GM19467 (cell line): ENCODE results near the gene UVSSA.
"Not testable (repeated sequence)": the region's sequence is repeated elsewhere in the genome, so short reads cannot be mapped to it uniquely, and the experiment has no call there.

ENCODE experiments used
- ATAC-seq: cut with Tn5 transposase; IDR thresholded peaks from one replicate; pipeline ENCODE4 v1.9.1; 2021; ENCODE audit warnings: mild to moderate bottlenecking, moderate library complexity; ENCODE audit not compliant: unreplicated experiment

UVSSA gene

GRCh38 chr4:1417522-1418390, 70.7 kb downstream of the UVSSA start:
- ATAC-seq = no peak

- ATAC-seq = no peak
Measured at GRCh38 chr4:1418494-1419285, 71.7 kb downstream of the UVSSA start.

GRCh38 chr4:1419708-1420107, 72.7 kb downstream of the UVSSA start:
- no peak for ATAC-seq

DNA sequence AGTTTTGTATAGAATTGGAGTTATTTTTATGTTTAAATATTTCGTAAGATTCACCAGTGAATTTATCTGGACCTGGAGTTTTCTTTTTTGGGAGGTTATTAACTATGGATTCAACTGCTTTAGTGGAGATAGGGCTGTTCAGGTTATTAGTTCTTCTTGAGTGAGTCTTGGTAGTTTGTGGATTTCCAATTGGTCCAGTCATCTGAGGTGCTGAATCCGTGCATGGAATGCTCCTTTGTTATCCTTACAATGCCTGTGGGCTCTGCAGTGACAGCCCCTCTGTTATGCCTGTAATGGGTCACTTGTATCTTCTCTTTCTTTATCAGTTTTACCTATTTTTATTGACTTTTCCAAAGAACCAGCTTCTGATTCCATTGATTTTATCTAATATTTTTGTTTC, 74.6 kb downstream of the UVSSA start:
- ATAC-seq = no peak

DNA sequence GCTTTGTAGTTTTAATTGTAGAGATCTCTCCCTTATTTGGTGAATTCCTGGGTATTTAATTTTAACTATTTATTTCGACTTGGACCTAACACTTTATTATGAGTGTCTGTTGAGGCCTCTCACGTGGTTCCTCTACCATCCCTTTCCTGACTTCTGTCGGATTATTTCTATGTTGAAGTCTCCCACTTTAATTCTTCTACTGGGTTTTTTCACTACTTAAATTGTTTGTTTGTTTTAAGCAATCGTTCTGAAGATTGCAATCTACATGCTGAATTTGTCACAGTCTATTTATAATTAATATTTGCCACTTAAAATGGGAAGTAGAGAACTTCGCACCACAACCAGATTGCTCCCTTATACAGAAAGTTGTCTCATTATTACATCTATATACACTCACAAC, 80.0 kb downstream of the UVSSA start:
- ATAC-seq = no peak

DNA sequence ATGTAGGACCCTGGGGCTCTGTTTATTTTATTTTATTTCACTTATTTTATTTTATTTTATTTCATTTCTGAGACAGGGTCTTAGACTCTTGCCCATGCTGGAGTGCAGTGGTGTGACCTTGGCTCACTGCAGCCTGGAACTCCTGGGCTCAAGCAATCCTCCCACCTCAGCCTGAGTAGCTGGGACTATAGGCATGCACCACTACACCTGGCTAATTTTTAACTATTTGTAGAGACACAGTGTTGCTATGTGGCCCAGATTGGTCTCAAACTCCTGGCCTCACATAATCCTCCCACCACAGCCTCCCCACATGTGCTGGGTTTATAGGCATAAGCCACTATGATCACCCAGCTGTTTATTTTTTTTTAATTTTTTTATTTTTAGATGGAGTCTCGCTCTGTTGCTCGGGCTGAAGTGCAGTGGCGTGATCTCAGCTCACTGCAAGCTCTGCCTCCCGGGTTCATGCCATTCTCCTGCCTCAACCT, 96.7 kb downstream of the UVSSA start:
- ATAC-seq = not testable (repeated sequence)
